GM23338 (cell line): ENCODE results near the gene RNU5B-1. TPM values are rescaled to one million over a fixed set of nuclear protein-coding genes. Genes with fewer than 3 reads are reported as not detected.
"Not testable (repeated sequence)": the region's sequence is repeated elsewhere in the genome, so short reads cannot be mapped to it uniquely, and the experiment has no call there.

Source experiments
- ATAC-seq: fragments of 200-7000 bp; cut with Tn5 transposase; 3 replicates; pipeline ENCODE4 v1.9.1; 2020
- DNase-seq: peaks from one replicate; pipeline ENCODE4 v3.0.0-alpha.2; 2015; ENCODE audit warnings: low spot score
- H2AFZ ChIP-seq: fragments of 200-600 bp; sonication (generic); 2 replicates; pipeline ENCODE4 v1.8.0; 2016; ENCODE audit warnings: antibody characterized with exemption, mild to moderate bottlenecking, moderate library complexity
- H3F3A ChIP-seq: fragments of 200-600 bp; sonication (generic); replicated peaks from 2 replicates; pipeline ENCODE4 v1.8.0; 2017; ENCODE audit warnings: antibody characterized with exemption, mixed run types, low read depth
- H3K27ac ChIP-seq: fragments of 200-600 bp; sonication (generic); 2 replicates; pipeline ENCODE4 v1.6.1; 2016; ENCODE audit warnings: low read depth
- H3K27me3 ChIP-seq: fragments of 200-600 bp; sonication (generic); 2 replicates; pipeline ENCODE4 v1.8.0; 2016; ENCODE audit warnings: mild to moderate bottlenecking, mixed run types, moderate library complexity; ENCODE audit not compliant: insufficient read depth
- H3K36me3 ChIP-seq: fragments of 200-600 bp; sonication (generic); 2 replicates; pipeline ENCODE4 v1.8.0; 2016; ENCODE audit warnings: mild to moderate bottlenecking; ENCODE audit not compliant: insufficient read depth
- H3K4me1 ChIP-seq: fragments of 200-600 bp; sonication (generic); 2 replicates; pipeline ENCODE4 v1.8.0; 2016; ENCODE audit warnings: mild to moderate bottlenecking, moderate library complexity; ENCODE audit not compliant: insufficient read depth
- H3K4me2 ChIP-seq: fragments of 200-600 bp; sonication (generic); 2 replicates; pipeline ENCODE4 v1.7.1; 2017; ENCODE audit warnings: mixed run types
- H3K4me3 ChIP-seq: fragments of 200-600 bp; sonication (generic); 2 replicates; pipeline ENCODE4 v1.6.1; 2016; ENCODE audit warnings: mixed run types
- H3K79me2 ChIP-seq: fragments of 200-600 bp; sonication (generic); replicated peaks from 2 replicates; pipeline ENCODE4 v1.8.0; 2017; ENCODE audit warnings: mild to moderate bottlenecking; ENCODE audit not compliant: insufficient read depth
- H3K9me2 ChIP-seq: fragments of 200-600 bp; sonication (generic); 2 replicates; pipeline ENCODE4 v1.8.0; 2017; ENCODE audit not compliant: insufficient read depth
- H4K20me1 ChIP-seq: fragments of 200-600 bp; sonication (generic); replicated peaks from 2 replicates; pipeline ENCODE4 v1.8.0; 2017; ENCODE audit warnings: mild to moderate bottlenecking; ENCODE audit not compliant: insufficient read depth
- H3K27ac Mint-ChIP-seq: 2 replicates; pipeline ENCODE4 v1.8.0; 2020; ENCODE audit warnings: inconsistent platforms, mild to moderate bottlenecking, moderate library complexity, mixed read lengths
- H3K27me3 Mint-ChIP-seq: 3 replicates; pipeline ENCODE4 v1.8.0; 2022; ENCODE audit warnings: low read depth, mild to moderate bottlenecking, moderate library complexity, mixed read lengths, inconsistent platforms; ENCODE audit not compliant: insufficient read depth, poor library complexity
- H3K36me3 Mint-ChIP-seq: 3 replicates; pipeline ENCODE4 v1.8.0; 2021; ENCODE audit warnings: low read depth, mild to moderate bottlenecking, inconsistent platforms, moderate library complexity, mixed read lengths
- H3K4me1 Mint-ChIP-seq: 3 replicates; pipeline ENCODE4 v1.8.0; 2020; ENCODE audit warnings: mild to moderate bottlenecking, inconsistent platforms, mixed read lengths
- H3K4me3 Mint-ChIP-seq: 3 replicates; pipeline ENCODE4 v1.8.0; 2021; ENCODE audit warnings: moderate library complexity, mild to moderate bottlenecking, inconsistent platforms, mixed read lengths
- H3K9me3 Mint-ChIP-seq: 3 replicates; pipeline ENCODE4 v1.8.0; 2020; ENCODE audit warnings: moderate library complexity, mild to moderate bottlenecking, inconsistent platforms, mixed read lengths
- CREB1 ChIP-seq: fragments of 250-450 bp; sonication (Bioruptor Pico); IDR thresholded peaks from 2 replicates; pipeline ENCODE4 v1.5.0; 2020; ENCODE audit warnings: low read depth, mild to moderate bottlenecking, moderate library complexity
- CTCF ChIP-seq, 2 experiments: fragments of 200-600 bp in 1 of 2; sonication (generic) in 1 of 2; conservative IDR thresholded peaks; 2 replicates each; pipeline versions ENCODE4 v1.5.1 to v1.6.1; 2016 to 2017; ENCODE audit warnings: antibody characterized with exemption in 2 of 2, low read depth in 2 of 2, mild to moderate bottlenecking in 2 of 2, moderate library complexity in 1 of 2
- ETS1 ChIP-seq: IDR thresholded peaks from 2 replicates; pipeline ENCODE4 v1.6.1; 2016; ENCODE audit warnings: antibody characterized with exemption
- EZH2 ChIP-seq: fragments of 200-600 bp; sonication (generic); IDR thresholded peaks from one replicate; pipeline ENCODE4 v1.8.0; 2017; ENCODE audit warnings: antibody characterized with exemption, mild to moderate bottlenecking, low read depth; ENCODE audit not compliant: unreplicated experiment
- JUNB ChIP-seq: IDR thresholded peaks from one replicate; pipeline ENCODE4 v1.6.1; 2016; ENCODE audit warnings: antibody characterized with exemption; ENCODE audit not compliant: unreplicated experiment
- NANOG ChIP-seq: IDR thresholded peaks from 2 replicates; pipeline ENCODE4 v1.6.1; 2016; ENCODE audit warnings: antibody characterized with exemption, borderline replicate concordance
- POLR2AphosphoS5 ChIP-seq: IDR thresholded peaks from 2 replicates; pipeline ENCODE4 v1.6.1; 2016; ENCODE audit warnings: antibody characterized with exemption, low read depth
- STAT1 ChIP-seq: IDR thresholded peaks from one replicate; pipeline ENCODE4 v1.6.1; 2016; ENCODE audit warnings: antibody characterized with exemption; ENCODE audit not compliant: unreplicated experiment
- ZNF114 ChIP-seq: fragments of 250-450 bp; sonication (Bioruptor Pico); IDR thresholded peaks from 2 replicates; pipeline ENCODE4 v1.5.0; 2020; ENCODE audit warnings: mild to moderate bottlenecking, moderate library complexity
- ZNF331 ChIP-seq: fragments of 250-450 bp; sonication (Bioruptor Pico); IDR thresholded peaks from 2 replicates; pipeline ENCODE4 v1.5.0; 2020; ENCODE audit warnings: low read depth, mild to moderate bottlenecking, moderate library complexity
- polyA plus RNA-seq: library from polyadenylated mRNA; unstranded; fragments of >200 nt; fragmentation: Nextera tagmentation; extraction: Ambion mirVana; gene quantifications from 2 replicates; pipeline ENCODE4 v1.2.1, GENCODE V29; 2016
- total RNA-seq: library from RNA; depleted of rRNA; stranded (reverse); fragments of >200 nt; shearing (Covaris generic); gene quantifications from 2 replicates; pipeline ENCODE4 v1.2.3, GENCODE V29; 2014

The RNU5B-1 gene
- total and polyA plus RNA-seq, 2 experiments from 2014 or later: not detected

- Mint-ChIP-seq H3K4me1 (peaks cover 29% of the 10 kb centered on the region), H3K4me3 (no peak overlapping the region), H3K27ac (no peak overlapping the region), H3K36me3 (peaks cover 5% of the 10 kb centered on the region; the same call in 1 of the 3 replicates), H3K27me3 (peaks cover 9% of the 10 kb centered on the region), H3K9me3 (no peaks in the 10 kb centered on the region)
- Histone ChIP-seq H3K27ac (no peak overlapping the region), H3K9me2 (no peaks in the 10 kb centered on the region), H4K20me1 (peaks cover 9% of the 10 kb centered on the region), H3K79me2 (no peaks in the 10 kb centered on the region), H3K36me3 (no peaks in the 10 kb centered on the region), H3K4me2 (no peak overlapping the region), H3F3A (no peaks in the 10 kb centered on the region), H2AFZ (no peak overlapping the region), H3K4me3 (no peak overlapping the region), H3K27me3 (peaks cover 12% of the 10 kb centered on the region), H3K4me1 (peaks cover 5% of the 10 kb centered on the region)
- no peak for DNase-seq
- TF ChIP-seq STAT1 (no peak), JUNB (no peak), CREB1 (CRISPR knock-in tag) (no peak), CTCF (conservative IDR thresholded peaks at IDR 0.05; ENCODE audit: low read depth in 2 of 2) (no peak), ZNF331 (no peak), ETS1 (no peak)
- no peak for ATAC-seq
Observed at GRCh38 chr15:65344914-65345275, 40.4 kb downstream of the RNU5B-1 start.

- H3K4me2 ChIP-seq: no peak overlapping the region
- DNase-seq (no peak), ATAC-seq (no peak)
- H4K20me1 ChIP-seq: peaks cover 5% of the 10 kb centered on the region
- H3K4me3 ChIP-seq: no peak overlapping the region
- no peaks in the 10 kb centered on the region for H3F3A ChIP-seq
- H3K27ac ChIP-seq: no peak overlapping the region
- H2AFZ ChIP-seq: no peak overlapping the region
- peaks cover 21% of the 10 kb centered on the region for H3K4me1 Mint-ChIP-seq
- no peaks in the 10 kb centered on the region for H3K79me2 ChIP-seq
- peaks cover 12% of the 10 kb centered on the region for H3K27me3 ChIP-seq
- H3K27ac Mint-ChIP-seq: no peak overlapping the region
- no peaks in the 10 kb centered on the region for H3K9me2 ChIP-seq
- H3K4me1 ChIP-seq: no peaks in the 10 kb centered on the region
- H3K36me3 Mint-ChIP-seq: peaks cover 17% of the 10 kb centered on the region
- peaks cover 8% of the 10 kb centered on the region for H3K27me3 Mint-ChIP-seq
- H3K4me3 Mint-ChIP-seq: no peak overlapping the region
- H3K36me3 ChIP-seq: no peaks in the 10 kb centered on the region
- TF ChIP-seq NANOG (no peak), ZNF331 (no peak), POLR2AphosphoS5 (no peak), EZH2 (no peak), JUNB (no peak), ZNF114 (no peak)
- H3K9me3 Mint-ChIP-seq: peaks cover 11% of the 10 kb centered on the region; the same call in 2 of the 3 replicates
Observed at GRCh38 chr15:65346856-65347598, 42.5 kb downstream of the RNU5B-1 start.

GRCh38 chr15:65347756-65348155 lies 43.3 kb downstream of the RNU5B-1 start:
- not testable (repeated sequence) for H3F3A ChIP-seq, H4K20me1 ChIP-seq, H3K9me2 ChIP-seq, H3K4me3 ChIP-seq, H2AFZ ChIP-seq, ATAC-seq, DNase-seq, H3K4me3 Mint-ChIP-seq, H3K36me3 ChIP-seq, H3K79me2 ChIP-seq, H3K4me1 ChIP-seq, H3K4me2 ChIP-seq, H3K27me3 Mint-ChIP-seq, H3K27ac ChIP-seq, H3K27ac Mint-ChIP-seq
- H3K36me3 Mint-ChIP-seq: peaks cover 24% of the 10 kb centered on the region
- H3K4me1 Mint-ChIP-seq: peaks cover 21% of the 10 kb centered on the region
- H3K27me3 ChIP-seq: peaks cover 19% of the 10 kb centered on the region
- peaks cover 18% of the 10 kb centered on the region; the same call in 2 of the 3 replicates for H3K9me3 Mint-ChIP-seq
